ENCODE data around the gene TMEM30A. TPM values are rescaled to one million over a fixed set of nuclear protein-coding genes. Genes with fewer than 3 reads are reported as not detected.

Gene TMEM30A
- total RNA-seq, 2 donors from 2014 or later, result 20.8 to 60.7 TPM

DNA sequence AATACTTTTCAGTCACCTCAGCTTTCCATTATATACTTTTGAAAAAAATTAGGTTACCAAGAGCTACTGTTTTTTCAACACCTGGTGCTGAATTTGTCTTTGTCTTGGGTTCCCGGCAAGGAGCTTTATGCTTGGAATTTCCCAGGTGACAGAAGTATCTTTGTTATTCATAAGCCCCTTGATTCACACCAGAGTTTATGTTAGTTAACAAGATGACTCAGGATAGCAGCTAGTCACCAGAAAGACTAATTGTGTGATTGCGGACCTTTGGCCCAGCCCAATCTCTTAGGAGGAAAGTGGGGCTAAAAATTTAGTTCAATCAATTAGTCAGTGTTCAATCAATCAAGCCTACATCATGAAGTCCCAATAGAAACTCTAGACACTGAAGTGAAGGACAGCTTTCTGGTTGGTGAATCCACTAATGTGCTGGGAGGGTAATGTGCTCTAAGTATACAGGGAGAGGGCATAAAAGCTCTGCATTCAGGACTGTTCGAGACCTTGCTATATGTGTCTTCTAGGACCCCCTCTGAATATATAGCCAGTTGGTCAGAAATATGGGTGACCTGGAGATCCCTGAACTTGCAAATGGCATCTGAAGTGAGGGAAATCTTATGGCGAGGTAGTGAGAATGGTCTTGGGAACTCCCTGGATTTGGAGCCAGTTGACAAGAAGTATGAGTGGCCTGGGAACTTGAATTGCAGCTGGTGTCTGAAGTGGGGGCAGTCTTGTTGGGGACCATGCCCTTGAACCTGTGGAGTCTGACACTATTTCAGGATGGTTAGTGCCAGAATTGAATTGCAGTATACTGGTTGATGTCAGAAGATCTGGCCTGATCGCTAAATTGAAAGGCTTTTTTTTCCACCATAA is 16.2 kb downstream of the TMEM30A start:
- intact Hi-C loops (cut with DNase I), result loop anchor here (10.0 kb wide), 1 partner anchor 256 kb away; no protein-coding TSS in a partner anchor

DNA sequence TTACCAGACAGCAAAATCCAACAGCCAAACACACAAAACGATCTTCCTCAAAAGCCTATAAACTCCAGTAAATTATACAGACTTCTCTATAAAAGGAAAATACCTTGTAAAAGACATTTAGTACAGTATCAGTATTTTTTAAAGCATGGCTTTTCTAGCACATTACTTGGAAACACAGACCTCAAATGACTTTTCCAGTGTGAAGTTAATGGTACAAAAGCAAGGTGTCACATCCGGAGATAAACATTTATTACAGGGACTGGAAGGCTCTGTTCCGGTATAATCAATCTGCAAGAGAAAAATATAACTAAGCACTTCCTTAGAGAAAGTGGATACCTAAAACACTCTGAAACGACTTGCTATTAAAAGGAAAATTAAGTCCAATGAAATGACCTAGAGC is 17.1 kb downstream of the TMEM30A start:
- Histone ChIP-seq H3K4me3 (no peak overlapping the region), H3K4me1 (peaks cover 54% of the 10 kb centered on the region), H3K36me3 (replicated peaks in 1 of 2; ENCODE audit: insufficient read depth in 1 of 2, low read depth in 2 of 2) (peaks cover 0 to 8% of the 10 kb centered on the region in 2 donors), H3K27me3 (no peaks in the 10 kb centered on the region), H3K27ac (peak overlapping the region in 2 of 4 donors; percentile 5 to 57), H3K9me3 (no peaks in the 10 kb centered on the region)
- intact Hi-C loops (cut with DNase I), result loop anchor here (10.0 kb wide), 1 partner anchor 257 kb away; no protein-coding TSS in a partner anchor
- DNase-seq (no peak), ATAC-seq (peak; percentile 33)
- TF ChIP-seq, protein P1, sequence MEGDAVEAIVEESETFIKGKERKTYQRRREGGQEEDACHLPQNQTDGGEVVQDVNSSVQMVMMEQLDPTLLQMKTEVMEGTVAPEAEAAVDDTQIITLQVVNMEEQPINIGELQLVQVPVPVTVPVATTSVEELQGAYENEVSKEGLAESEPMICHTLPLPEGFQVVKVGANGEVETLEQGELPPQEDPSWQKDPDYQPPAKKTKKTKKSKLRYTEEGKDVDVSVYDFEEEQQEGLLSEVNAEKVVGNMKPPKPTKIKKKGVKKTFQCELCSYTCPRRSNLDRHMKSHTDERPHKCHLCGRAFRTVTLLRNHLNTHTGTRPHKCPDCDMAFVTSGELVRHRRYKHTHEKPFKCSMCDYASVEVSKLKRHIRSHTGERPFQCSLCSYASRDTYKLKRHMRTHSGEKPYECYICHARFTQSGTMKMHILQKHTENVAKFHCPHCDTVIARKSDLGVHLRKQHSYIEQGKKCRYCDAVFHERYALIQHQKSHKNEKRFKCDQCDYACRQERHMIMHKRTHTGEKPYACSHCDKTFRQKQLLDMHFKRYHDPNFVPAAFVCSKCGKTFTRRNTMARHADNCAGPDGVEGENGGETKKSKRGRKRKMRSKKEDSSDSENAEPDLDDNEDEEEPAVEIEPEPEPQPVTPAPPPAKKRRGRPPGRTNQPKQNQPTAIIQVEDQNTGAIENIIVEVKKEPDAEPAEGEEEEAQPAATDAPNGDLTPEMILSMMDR (IDR thresholded peaks at IDR 0.05), result no peak
- TF ChIP-seq POLR2A (IDR thresholded peaks at IDR 0.05), result no peak
- WGBS, 2 donors, result 18 to 21% methylated on average over 4 of the region's 4 CpGs

More for the DNA sequence above, 16.2 kb downstream of the TMEM30A start:
- peaks cover 61% of the 10 kb centered on the region for H3K4me1 ChIP-seq
- WGBS, 2 donors, result 69 to 71% methylated on average over 5 of the region's 5 CpGs
- H3K27me3 ChIP-seq, result no peaks in the 10 kb centered on the region
- H3K4me3 ChIP-seq, result no peak overlapping the region
- peaks cover 0 to 8% of the 10 kb centered on the region in 2 donors for H3K36me3 ChIP-seq (replicated peaks in 1 of 2; ENCODE audit: insufficient read depth in 1 of 2, low read depth in 2 of 2)
- TF ChIP-seq, protein P1 (IDR thresholded peaks at IDR 0.05), result no peak
- no peak for TF ChIP-seq POLR2A (IDR thresholded peaks at IDR 0.05)
- ATAC-seq (peak; percentile 22), DNase-seq (no peak)
- H3K27ac ChIP-seq, result peak overlapping the region in 3 of 4 donors; percentile 1 to 57 (median 39)
- no peaks in the 10 kb centered on the region for H3K9me3 ChIP-seq

DNA sequence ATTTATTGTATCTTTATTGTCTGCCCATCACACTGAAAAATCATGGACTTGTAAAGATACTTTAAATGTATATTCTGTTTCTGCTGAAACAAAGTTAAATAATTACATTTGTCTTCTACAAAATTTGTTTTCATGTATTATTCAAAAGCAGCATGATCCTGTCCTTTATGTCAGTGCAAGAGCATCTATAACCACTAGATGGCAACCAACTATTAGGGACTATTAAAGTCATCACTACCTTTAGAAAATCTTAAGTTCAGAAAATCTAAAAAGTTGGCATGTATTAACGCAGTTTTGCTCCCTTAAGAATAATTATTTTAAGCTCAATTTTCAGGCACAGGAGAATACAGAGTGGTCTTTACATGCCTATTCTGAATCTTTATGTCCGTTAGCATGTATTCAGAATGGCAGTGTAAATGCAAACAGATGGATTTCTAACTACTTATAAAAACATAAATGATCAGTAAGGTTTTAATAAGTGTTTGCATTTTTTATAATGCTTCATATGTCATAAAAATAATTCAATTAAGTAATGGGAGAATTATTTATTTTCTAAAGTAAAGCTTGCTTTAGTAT is 17.8 kb downstream of the TMEM30A start:
- Histone ChIP-seq H3K27me3 (no peaks in the 10 kb centered on the region), H3K36me3 (replicated peaks in 1 of 2; ENCODE audit: insufficient read depth in 1 of 2, low read depth in 2 of 2) (peaks cover 0 to 8% of the 10 kb centered on the region in 2 donors), H3K4me3 (no peak overlapping the region), H3K4me1 (peaks cover 49% of the 10 kb centered on the region), H3K9me3 (no peaks in the 10 kb centered on the region), H3K27ac (no peak overlapping the region)
- 42 to 54% methylated on average over 2 of the region's 2 CpGs for WGBS, 2 donors
- TF ChIP-seq, protein P1 (IDR thresholded peaks at IDR 0.05), result peak; percentile 72 to 94 (median 81)
- TF ChIP-seq POLR2A (IDR thresholded peaks at IDR 0.05), result no peak
- no peak for DNase-seq
- intact Hi-C loops (cut with DNase I), result loop anchor here (10.0 kb wide), 1 partner anchor 258 kb away; no protein-coding TSS in a partner anchor
- peak; percentile 72 for ATAC-seq

DNA sequence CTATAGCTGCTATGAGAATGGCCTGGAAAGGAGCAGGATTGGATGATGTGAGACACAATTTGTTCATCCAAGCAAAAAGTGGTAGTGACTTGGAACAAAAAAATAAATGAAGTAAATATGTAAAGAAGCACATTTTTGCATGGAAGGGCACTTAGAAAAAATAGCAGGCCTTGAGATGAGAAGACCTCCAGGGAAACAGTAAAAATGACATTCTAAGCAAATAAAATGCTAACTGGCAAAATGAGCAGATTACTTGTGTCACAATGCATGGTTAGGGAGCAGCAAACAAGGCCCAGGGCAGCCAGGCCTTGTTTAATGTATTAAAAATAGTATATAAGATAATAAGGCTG is 21.2 kb downstream of the TMEM30A start:
- ATAC-seq (no peak), DNase-seq (no peak)
- no peak overlapping the region for H3K4me3 ChIP-seq
- peaks cover 18% of the 10 kb centered on the region for H3K4me1 ChIP-seq
- H3K36me3 ChIP-seq (replicated peaks in 1 of 2; ENCODE audit: insufficient read depth in 1 of 2, low read depth in 2 of 2), result peaks cover 0 to 15% of the 10 kb centered on the region in 2 donors
- no peaks in the 10 kb centered on the region for H3K27me3 ChIP-seq
- H3K9me3 ChIP-seq, result no peaks in the 10 kb centered on the region
- H3K27ac ChIP-seq, result no peak overlapping the region
- TF ChIP-seq, protein P1 (IDR thresholded peaks at IDR 0.05), result no peak
- no peak for TF ChIP-seq POLR2A (IDR thresholded peaks at IDR 0.05)
- intact Hi-C loops (cut with DNase I), result loop anchor here (10.0 kb wide), 1 partner anchor 261 kb away; no protein-coding TSS in a partner anchor

Measured in body of pancreas (tissue), 4 donors.